RWPE2 (cell line): ENCODE measurements around the gene RNF212.

Experiments
- ATAC-seq: fragments of 200-7000 bp; cut with Tn5 transposase; 3 replicates; pipeline ENCODE4 v1.9.1; 2021; ENCODE audit warnings: low read depth
- DNase-seq: peaks from one replicate; pipeline ENCODE4 v3.0.0-alpha.2; 2020; ENCODE audit warnings: low spot score
- H3K27ac ChIP-seq: fragments of 450-650 bp; 2 replicates; pipeline ENCODE4 v1.5.1; 2017; ENCODE audit warnings: mild to moderate bottlenecking; ENCODE audit not compliant: poor library complexity, severe bottlenecking
- H3K27me3 ChIP-seq: fragments of 250-450 bp; sonication (Bioruptor Pico); 2 replicates; pipeline ENCODE4 v1.5.1; 2021; ENCODE audit warnings: mild to moderate bottlenecking, moderate library complexity; ENCODE audit not compliant: insufficient read depth, poor library complexity, severe bottlenecking
- H3K36me3 ChIP-seq: fragments of 250-450 bp; sonication (Bioruptor Pico); 2 replicates; pipeline ENCODE4 v1.5.1; 2020; ENCODE audit warnings: low read depth, mild to moderate bottlenecking, moderate library complexity
- H3K4me1 ChIP-seq: fragments of 250-450 bp; sonication (Bioruptor Pico); 2 replicates; pipeline ENCODE4 v1.5.1; 2021; ENCODE audit warnings: mild to moderate bottlenecking, moderate library complexity; ENCODE audit not compliant: insufficient read depth, poor library complexity, severe bottlenecking
- H3K4me3 ChIP-seq: fragments of 250-450 bp; sonication (Bioruptor Pico); 2 replicates; pipeline ENCODE4 v1.5.1; 2021; ENCODE audit warnings: mild to moderate bottlenecking, moderate library complexity; ENCODE audit not compliant: severe bottlenecking
- H3K9me3 ChIP-seq: fragments of 250-450 bp; sonication (Bioruptor Pico); 2 replicates; pipeline ENCODE4 v1.5.1; 2021; ENCODE audit warnings: mild to moderate bottlenecking, moderate library complexity; ENCODE audit not compliant: severe bottlenecking
- TF ChIP-seq, protein P1 (sequence below): fragments of 450-650 bp; IDR thresholded peaks from one replicate; pipeline ENCODE4 v1.5.1; 2017; ENCODE audit warnings: mild to moderate bottlenecking, moderate library complexity; ENCODE audit not compliant: poor library complexity, severe bottlenecking

Gene RNF212

GRCh38 chr4:1087371-1087770 lies 26.0 kb downstream of the RNF212 start:
- Histone ChIP-seq H3K9me3 (no peaks in the 10 kb centered on the region), H3K36me3 (no peaks in the 10 kb centered on the region), H3K4me1 (no peaks in the 10 kb centered on the region), H3K4me3 (no peak overlapping the region), H3K27me3 (no peaks in the 10 kb centered on the region), H3K27ac (no peak overlapping the region)
- DNase-seq (no peak), ATAC-seq (no peak)
- TF ChIP-seq, protein P1, sequence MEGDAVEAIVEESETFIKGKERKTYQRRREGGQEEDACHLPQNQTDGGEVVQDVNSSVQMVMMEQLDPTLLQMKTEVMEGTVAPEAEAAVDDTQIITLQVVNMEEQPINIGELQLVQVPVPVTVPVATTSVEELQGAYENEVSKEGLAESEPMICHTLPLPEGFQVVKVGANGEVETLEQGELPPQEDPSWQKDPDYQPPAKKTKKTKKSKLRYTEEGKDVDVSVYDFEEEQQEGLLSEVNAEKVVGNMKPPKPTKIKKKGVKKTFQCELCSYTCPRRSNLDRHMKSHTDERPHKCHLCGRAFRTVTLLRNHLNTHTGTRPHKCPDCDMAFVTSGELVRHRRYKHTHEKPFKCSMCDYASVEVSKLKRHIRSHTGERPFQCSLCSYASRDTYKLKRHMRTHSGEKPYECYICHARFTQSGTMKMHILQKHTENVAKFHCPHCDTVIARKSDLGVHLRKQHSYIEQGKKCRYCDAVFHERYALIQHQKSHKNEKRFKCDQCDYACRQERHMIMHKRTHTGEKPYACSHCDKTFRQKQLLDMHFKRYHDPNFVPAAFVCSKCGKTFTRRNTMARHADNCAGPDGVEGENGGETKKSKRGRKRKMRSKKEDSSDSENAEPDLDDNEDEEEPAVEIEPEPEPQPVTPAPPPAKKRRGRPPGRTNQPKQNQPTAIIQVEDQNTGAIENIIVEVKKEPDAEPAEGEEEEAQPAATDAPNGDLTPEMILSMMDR: no peak

- DNase-seq (no peak), ATAC-seq (no peak)
- Histone ChIP-seq H3K4me3 (no peak overlapping the region), H3K27ac (no peak overlapping the region), H3K36me3 (no peaks in the 10 kb centered on the region), H3K4me1 (peaks cover 12% of the 10 kb centered on the region), H3K9me3 (no peaks in the 10 kb centered on the region), H3K27me3 (no peaks in the 10 kb centered on the region)
- TF ChIP-seq, protein P1: no peak
Measured at GRCh38 chr4:1086011-1086410, 27.4 kb downstream of the RNF212 start.

GRCh38 chr4:1085404-1085799 lies 28.0 kb downstream of the RNF212 start:
- ATAC-seq: no peak
- H3K27me3 ChIP-seq: no peaks in the 10 kb centered on the region
- no peaks in the 10 kb centered on the region for H3K36me3 ChIP-seq
- peaks cover 13% of the 10 kb centered on the region for H3K4me1 ChIP-seq
- H3K4me3 ChIP-seq: no peak overlapping the region
- H3K27ac ChIP-seq: no peak overlapping the region
- no peak for DNase-seq
- no peaks in the 10 kb centered on the region for H3K9me3 ChIP-seq
- TF ChIP-seq, protein P1: no peak

GRCh38 chr4:1084796-1085403 lies 28.5 kb downstream of the RNF212 start:
- TF ChIP-seq, protein P1: no peak
- DNase-seq: no peak
- no peaks in the 10 kb centered on the region for H3K27me3 ChIP-seq
- H3K4me1 ChIP-seq: peaks cover 13% of the 10 kb centered on the region
- H3K4me3 ChIP-seq: no peak overlapping the region
- no peaks in the 10 kb centered on the region for H3K9me3 ChIP-seq
- no peak for ATAC-seq
- no peaks in the 10 kb centered on the region for H3K36me3 ChIP-seq
- no peak overlapping the region for H3K27ac ChIP-seq

DNA sequence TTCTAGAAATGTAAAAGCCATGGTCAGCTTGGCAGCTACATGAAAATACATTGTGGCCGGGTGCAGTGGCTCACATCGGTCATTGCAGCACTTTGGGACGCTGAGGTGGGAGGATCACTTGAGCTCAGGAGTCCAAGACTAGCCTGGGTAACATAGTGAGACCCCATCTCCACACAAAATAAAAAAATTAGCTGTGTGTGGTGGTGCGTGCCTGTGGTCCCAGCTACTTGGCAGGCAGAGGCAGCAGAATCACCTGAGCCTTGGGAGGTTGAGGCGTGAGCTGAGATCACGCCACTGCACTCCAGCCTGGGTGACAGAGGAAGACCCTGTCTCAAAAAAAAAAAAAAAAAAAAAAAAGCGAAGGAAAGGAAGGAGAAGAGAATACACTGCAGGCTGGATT lies 29.0 kb downstream of the RNF212 start:
- no peaks in the 10 kb centered on the region for H3K9me3 ChIP-seq
- H3K27me3 ChIP-seq: no peaks in the 10 kb centered on the region
- H3K27ac ChIP-seq: no peak overlapping the region
- H3K4me3 ChIP-seq: no peak overlapping the region
- ATAC-seq (no peak), DNase-seq (no peak)
- no peaks in the 10 kb centered on the region for H3K36me3 ChIP-seq
- TF ChIP-seq, protein P1: no peak
- peaks cover 13% of the 10 kb centered on the region for H3K4me1 ChIP-seq
